H1 (cell line): ENCODE measurements around the gene RPS29. TPM values are rescaled to one million over a fixed set of nuclear protein-coding genes. Genes with fewer than 3 reads are reported as not detected.
A peak's percentile ranks its signal among the peaks of the same experiment; 100 is the strongest.

Source experiments
- CTCF ChIA-PET: fragments of 300-600 bp; sonication (Branson Sonifier 250); formaldehyde crosslinking; loops from one replicate; lab custom pipeline; 2021; ENCODE audit not compliant: partially characterized antibody; lab: Charles Lee
- POLR2A ChIA-PET: fragments of 300-600 bp; sonication (Branson Sonifier 250); formaldehyde crosslinking; loops from one replicate; lab custom pipeline; 2021; ENCODE audit warnings: inconsistent platforms; ENCODE audit not compliant: partially characterized antibody; lab: Charles Lee
- DNase-seq, 2 experiments: peaks; one replicate each; pipeline versions ENCODE4 v3.0.0 to v3.0.0-alpha.2; 2010 to 2022; ENCODE audit warnings: low spot score in 2 of 2, low read depth in 1 of 2, mixed read lengths in 1 of 2
- FAIRE-seq: peaks from 2 replicates; lab custom pipeline; 2011; peaks lifted over from hg19 to GRCh38; lab: Jason Lieb, UNC
- H2AFZ ChIP-seq: 2 replicates; pipeline ENCODE4 v1.8.1; 2012; ENCODE audit warnings: low read length, inconsistent platforms
- H2AK5ac ChIP-seq: 2 replicates; pipeline ENCODE4 v1.6.1; 2013; ENCODE audit warnings: low read depth, low read length
- H2BK120ac ChIP-seq: replicated peaks from 2 replicates; pipeline ENCODE3; 2013; ENCODE audit warnings: low read depth, low read length, inconsistent platforms
- H2BK12ac ChIP-seq: 2 replicates; pipeline ENCODE4 v1.6.1; 2013; ENCODE audit warnings: low read depth, low read length
- H2BK15ac ChIP-seq: 2 replicates; pipeline ENCODE4 v1.6.1; 2013; ENCODE audit warnings: low read length
- H2BK20ac ChIP-seq: 2 replicates; pipeline ENCODE4 v1.6.1; 2013; ENCODE audit warnings: low read length
- H2BK5ac ChIP-seq: 2 replicates; pipeline ENCODE4 v1.6.1; 2013; ENCODE audit warnings: low read depth, low read length
- H3K14ac ChIP-seq: 2 replicates; pipeline ENCODE4 v1.6.1; 2013; ENCODE audit warnings: inconsistent platforms; ENCODE audit not compliant: insufficient read length
- H3K18ac ChIP-seq: 2 replicates; pipeline ENCODE4 v1.6.1; 2013; ENCODE audit warnings: low read length; ENCODE audit errors: extremely low read depth
- H3K23ac ChIP-seq: 2 replicates; pipeline ENCODE4 v1.6.1; 2013; ENCODE audit warnings: inconsistent platforms; ENCODE audit not compliant: insufficient read length
- H3K23me2 ChIP-seq: 2 replicates; pipeline ENCODE4 v1.6.1; 2013; ENCODE audit warnings: low read depth, low read length
- H3K27ac ChIP-seq: 2 replicates; pipeline ENCODE4 v1.6.1; 2011; ENCODE audit warnings: low read depth, low read length, inconsistent platforms
- H3K27me3 ChIP-seq, 4 experiments: replicated peaks in 1 of 4; 1 replicate in 1 of 4; 2 replicates in 3 of 4; pipeline versions ENCODE4 v1.6.1 to v1.8.1; 2011 to 2013; ENCODE audit warnings: low read length in 3 of 4, mild to moderate bottlenecking in 3 of 4, inconsistent platforms in 2 of 4, mixed read lengths in 2 of 4, moderate library complexity in 1 of 4; ENCODE audit not compliant: control insufficient read depth in 3 of 4, insufficient read depth in 3 of 4; ENCODE audit errors: extremely low read depth in 1 of 4
- H3K36me3 ChIP-seq, 4 experiments: 2 replicates each; pipeline versions ENCODE4 v1.6.1 to v1.8.1; 2011 to 2013; ENCODE audit warnings: mild to moderate bottlenecking in 4 of 4, low read length in 3 of 4, moderate library complexity in 2 of 4, control low read depth in 1 of 4, inconsistent platforms in 1 of 4; ENCODE audit not compliant: insufficient read depth in 4 of 4, control insufficient read depth in 2 of 4
- H3K4ac ChIP-seq: replicated peaks from 2 replicates; pipeline ENCODE3; 2013; ENCODE audit warnings: low read length, low read depth, mixed read lengths, inconsistent platforms; ENCODE audit not compliant: insufficient read length
- H3K4me1 ChIP-seq, 4 experiments: replicated peaks in 1 of 4; 1 replicate in 1 of 4; 2 replicates in 3 of 4; pipeline versions ENCODE4 v1.6.1 to v1.8.1; 2011 to 2013; ENCODE audit warnings: low read length in 3 of 4, inconsistent platforms in 2 of 4, mixed read lengths in 1 of 4; ENCODE audit not compliant: insufficient read depth in 4 of 4, control insufficient read depth in 3 of 4
- H3K4me2 ChIP-seq, 2 experiments: 2 replicates each; pipeline versions ENCODE4 v1.6.1 to v1.8.1; 2011 to 2013; ENCODE audit warnings: low read depth in 2 of 2, low read length in 2 of 2, control low read depth in 1 of 2, inconsistent platforms in 1 of 2, mild to moderate bottlenecking in 1 of 2; ENCODE audit not compliant: insufficient read depth in 1 of 2
- H3K4me3 ChIP-seq, 4 experiments: fragments of 200-600, 300-600 bp in 1 of 4; sonication (generic), shearing (Covaris generic), sonication (Bioruptor Twin) in 1 of 4; 2 replicates each; pipeline versions ENCODE4 v1.5.1 to v1.8.1; 2011 to 2016; ENCODE audit warnings: low read length in 4 of 4, low read depth in 3 of 4, control low read depth in 2 of 4, inconsistent platforms in 2 of 4, mild to moderate bottlenecking in 2 of 4, mixed read lengths in 1 of 4, moderate library complexity in 1 of 4; ENCODE audit not compliant: insufficient read depth in 2 of 4; ENCODE audit errors: extremely low read depth in 1 of 4
- H3K56ac ChIP-seq: replicated peaks from 2 replicates; pipeline ENCODE3; 2013; ENCODE audit warnings: low read depth, mild to moderate bottlenecking, mixed read lengths, low read length, inconsistent platforms; ENCODE audit not compliant: insufficient read length
- H3K79me1 ChIP-seq: 2 replicates; pipeline ENCODE4 v1.6.1; 2013; ENCODE audit warnings: low read depth, low read length, control low read depth
- H3K79me2 ChIP-seq, 2 experiments: 2 replicates each; pipeline versions ENCODE4 v1.6.1 to v1.8.1; 2012 to 2013; ENCODE audit warnings: low read length in 2 of 2, mild to moderate bottlenecking in 2 of 2, inconsistent platforms in 1 of 2; ENCODE audit not compliant: insufficient read depth in 2 of 2, control insufficient read depth in 1 of 2
- H3K9ac ChIP-seq, 4 experiments: replicated peaks in 1 of 4; 1 replicate in 1 of 4; 2 replicates in 3 of 4; pipeline versions ENCODE4 v1.6.1 to v1.8.1; 2011 to 2013; ENCODE audit warnings: low read depth in 3 of 4, low read length in 3 of 4, control low read depth in 2 of 4, mild to moderate bottlenecking in 2 of 4, moderate library complexity in 2 of 4, inconsistent platforms in 1 of 4; ENCODE audit errors: extremely low read depth in 1 of 4
- H3K9me3 ChIP-seq, 2 experiments: 2 replicates each; pipeline versions ENCODE4 v1.6.1 to v1.8.1; 2012 to 2013; ENCODE audit warnings: mild to moderate bottlenecking in 2 of 2, moderate library complexity in 2 of 2, control low read depth in 1 of 2, inconsistent platforms in 1 of 2, low read depth in 1 of 2, low read length in 1 of 2, mixed read lengths in 1 of 2; ENCODE audit not compliant: insufficient read depth in 2 of 2
- H4K20me1 ChIP-seq, 2 experiments: replicated peaks in 1 of 2; 2 replicates each; pipeline versions ENCODE3 to v1.8.1; 2011 to 2013; ENCODE audit warnings: inconsistent platforms in 2 of 2, low read length in 2 of 2, mild to moderate bottlenecking in 1 of 2; ENCODE audit not compliant: insufficient read depth in 2 of 2, control insufficient read depth in 1 of 2
- H4K5ac ChIP-seq: 2 replicates; pipeline ENCODE4 v1.6.1; 2013; ENCODE audit warnings: low read length, low read depth, mixed read lengths, inconsistent platforms; ENCODE audit not compliant: insufficient read length
- H4K8ac ChIP-seq: 2 replicates; pipeline ENCODE4 v1.8.0; 2013; ENCODE audit warnings: mild to moderate bottlenecking, moderate library complexity, low read length, inconsistent platforms; ENCODE audit not compliant: insufficient read depth; ENCODE audit errors: extremely low read depth
- H4K91ac ChIP-seq: replicated peaks from 2 replicates; pipeline ENCODE3; 2013; ENCODE audit warnings: low read length, mixed read lengths, inconsistent platforms; ENCODE audit not compliant: insufficient read length
- BRCA1 ChIP-seq: IDR thresholded peaks from 2 replicates; pipeline ENCODE4 v1.6.1; 2012; ENCODE audit warnings: low read depth, low read length, improper control_type of control experiment
- POU5F1 ChIP-seq: IDR thresholded peaks from 2 replicates; pipeline ENCODE4 v1.6.1; 2011; ENCODE audit warnings: low read depth, mild to moderate bottlenecking, low read length, moderate library complexity
- RAD21 ChIP-seq, 2 experiments: IDR thresholded peaks in 1 of 2; conservative IDR thresholded peaks in 1 of 2; 2 replicates each; pipeline ENCODE4 v1.6.1; 2011; ENCODE audit warnings: low read depth in 2 of 2, low read length in 2 of 2, improper control_type of control experiment in 1 of 2, inconsistent platforms in 1 of 2, mild to moderate bottlenecking in 1 of 2, moderate library complexity in 1 of 2
- WGBS, 2 experiments: shearing (Covaris generic) in 1 of 2; methylation state at CpG; one replicate each; pipeline versions ENCODE4 v1.1.6 to v1.1.7; 2013 to 2015; ENCODE audit warnings: low lambda C conversion rate in 2 of 2, mixed read lengths in 2 of 2, inconsistent platforms in 1 of 2, low coverage in 1 of 2, missing lambda C conversion rate in 1 of 2; ENCODE audit not compliant: insufficient replicate concordance in 2 of 2, insufficient coverage in 1 of 2, insufficient read length in 1 of 2; ENCODE audit errors: extremely low coverage in 1 of 2, missing lambda C conversion rate in 1 of 2; 5-methylcytosine and 5-hydroxymethylcytosine counted together
- polyA plus RNA-seq, 7 experiments: library from polyadenylated mRNA; depleted of rRNA in 3 of 7; stranded (reverse) in 5 of 7; unstranded in 2 of 7; fragments of >200 nt in 5 of 7; fragments of 200-250 nt in 2 of 7; gene quantifications; 1 replicate in 5 of 7; 2 replicates in 1 of 7; 4 replicates in 1 of 7; pipeline versions ENCODE4 v1.2.1 to v1.2.3, GENCODE V29; 2011 to 2013; ENCODE audit warnings: missing spikeins in 2 of 7, mixed read lengths in 2 of 7
- total RNA-seq: library from RNA; stranded (reverse); fragmentation: NEBNext Ultra II Directional; extraction: Animal tissue kit (Norgen Biotek cat#: 25700); gene quantifications from 2 replicates; pipeline ENCODE4 v1.2.1, GENCODE V29; 2021

Gene RPS29
- total and polyA plus RNA-seq, 2 of the 8 experiments (the other 6 are each of a cell fraction or from before 2014, with no cell fraction given): 2,193 to 23,165 TPM

GRCh38 chr14:49550286-49551184 is 35.6 kb downstream of the RPS29 start:
- H3K56ac ChIP-seq: no peak overlapping the region
- TF ChIP-seq RAD21 (IDR thresholded peaks at IDR 0.05 in 1 of 2, conservative IDR thresholded peaks at IDR 0.05 in 1 of 2; ENCODE audit: low read depth in 2 of 2, low read length in 2 of 2) (peak; percentile 75), POU5F1 (no peak), BRCA1 (no peak)

More at GRCh38 chr14:49550286-49551184, 35.6 kb downstream of the RPS29 start:
- H3K4me2 ChIP-seq: peak overlapping the region; percentile 18 to 40; a peak in 1 of 4 replicates
- H2BK5ac ChIP-seq: no peak overlapping the region
- H3K4me1 ChIP-seq: peaks cover 0 to 9% (median 6%) of the 10 kb centered on the region in 4 experiments; a peak in 3 of 7 replicates
- peak overlapping the region in 1 of 4 experiments; percentile 37; a peak in 1 of 8 replicates for H3K4me3 ChIP-seq
- H4K8ac ChIP-seq: no peak overlapping the region
- H4K5ac ChIP-seq: no peak overlapping the region
- no peak overlapping the region for H2AK5ac ChIP-seq
- 52% methylated on average over 5 of the region's 5 CpGs; no CpG with 5 or more reads in 1 of the 2 experiments for WGBS, 2 experiments
- H3K9ac ChIP-seq: no peak overlapping the region
- no peaks in the 10 kb centered on the region for H4K20me1 ChIP-seq
- H3K14ac ChIP-seq: no peak overlapping the region
- no peak overlapping the region for H2BK12ac ChIP-seq
- no peaks in the 10 kb centered on the region for H3K27me3 ChIP-seq
- H3K23me2 ChIP-seq: no peaks in the 10 kb centered on the region; the same call in 1 of the 2 replicates
- no peak overlapping the region for H2AFZ ChIP-seq
- no peak overlapping the region for H2BK15ac ChIP-seq
- no peak overlapping the region for H4K91ac ChIP-seq
- H3K4ac ChIP-seq: no peak overlapping the region
- H3K9me3 ChIP-seq: no peaks in the 10 kb centered on the region; a peak in 2 of 4 replicates
- no peaks in the 10 kb centered on the region for H3K79me2 ChIP-seq
- no peak overlapping the region for H2BK20ac ChIP-seq
- H3K18ac ChIP-seq: no peak overlapping the region
- peak; percentile 36 for FAIRE-seq
- no peak overlapping the region for H3K27ac ChIP-seq
- no peak overlapping the region for H2BK120ac ChIP-seq
- no peaks in the 10 kb centered on the region for H3K79me1 ChIP-seq
- DNase-seq: no peak
- CTCF ChIA-PET: interaction anchor here (0.6 to 3.0 kb wide), 17 partner anchors 13 to 247 kb away, joined by 3 to 40 read pairs (median 4); no protein-coding TSS in a partner anchor
- H3K23ac ChIP-seq: no peak overlapping the region
- no peaks in the 10 kb centered on the region for H3K36me3 ChIP-seq
- POLR2A ChIA-PET: interaction anchor here (0.7 to 1.6 kb wide), 8 partner anchors 13 to 176 kb away, joined by 3 to 10 read pairs (median 3); partner anchors contain the start of genes MGAT2, RPL36AL and RPS29
